GM18511 (cell line): ENCODE measurements around the gene FRK.
"Not testable (repeated sequence)": the region's sequence is repeated elsewhere in the genome, so short reads cannot be mapped to it uniquely, and the experiment has no call there.

ENCODE experiments used
- ATAC-seq: cut with Tn5 transposase; IDR thresholded peaks from one replicate; pipeline ENCODE4 v1.9.1; 2021; ENCODE audit warnings: mild to moderate bottlenecking, moderate library complexity; ENCODE audit not compliant: unreplicated experiment

Gene FRK

GRCh38 chr6:116060572-116061283 lies at the start of gene FRK:
Gene FRK (minus strand): TSS chr6:116060891. CDS start chr6:116060311, 580 bp downstream.
- peak; percentile 69 for ATAC-seq

GRCh38 chr6:116108836-116109235 lies 48.1 kb upstream of the FRK start:
- ATAC-seq = no peak

- ATAC-seq = no peak
Observed at GRCh38 chr6:116106146-116106545, 45.5 kb upstream of the FRK start.

- no peak for ATAC-seq
Observed at GRCh38 chr6:116105247-116105646, 44.6 kb upstream of the FRK start.

GRCh38 chr6:116104636-116105035 lies 43.9 kb upstream of the FRK start:
- ATAC-seq = no peak

- ATAC-seq = no peak
Observed at GRCh38 chr6:116102873-116103272, 42.2 kb upstream of the FRK start.

- no peak for ATAC-seq
Observed at GRCh38 chr6:116101790-116102189, 41.1 kb upstream of the FRK start.

GRCh38 chr6:116101302-116101718 lies 40.6 kb upstream of the FRK start:
- no peak for ATAC-seq

GRCh38 chr6:116100419-116101301 lies 40.0 kb upstream of the FRK start, which contains the start of gene NT5DC1:
Gene NT5DC1 (plus strand): TSS chr6:116100853. CDS start chr6:116100931, 78 bp downstream.
- peak; percentile 86 for ATAC-seq

GRCh38 chr6:116099036-116099435 lies 38.3 kb upstream of the FRK start:
- ATAC-seq = no peak

GRCh38 chr6:116096979-116097816 lies 36.5 kb upstream of the FRK start:
- no peak for ATAC-seq

GRCh38 chr6:116096048-116096759 lies 35.5 kb upstream of the FRK start:
- ATAC-seq = not testable (repeated sequence)

GRCh38 chr6:116094041-116094440 lies 33.4 kb upstream of the FRK start:
- ATAC-seq = no peak

GRCh38 chr6:116090251-116090650 lies 29.6 kb upstream of the FRK start:
- ATAC-seq = peak; percentile 64

GRCh38 chr6:116088946-116089345 lies 28.3 kb upstream of the FRK start:
- no peak for ATAC-seq

- ATAC-seq = peak; percentile 95
Observed at GRCh38 chr6:116087437-116088027, 26.8 kb upstream of the FRK start.

GRCh38 chr6:116084284-116084683 lies 23.6 kb upstream of the FRK start:
- ATAC-seq = no peak

GRCh38 chr6:116083052-116083451 lies 22.4 kb upstream of the FRK start:
- ATAC-seq = no peak

GRCh38 chr6:116078945-116079344 lies 18.3 kb upstream of the FRK start:
- no peak for ATAC-seq

GRCh38 chr6:116078522-116078921 lies 17.8 kb upstream of the FRK start:
- ATAC-seq = no peak
